NT2/D1 (cell line): ENCODE measurements around the gene RPAIN.

Experiments used
- YY1 ChIP-seq: IDR thresholded peaks from 2 replicates; pipeline ENCODE4 v1.6.1; 2011; ENCODE audit not compliant: insufficient read length, insufficient read depth
- ZNF274 ChIP-seq: IDR thresholded peaks from 2 replicates; pipeline ENCODE4 v1.6.1; 2011; ENCODE audit warnings: mild to moderate bottlenecking, low read depth, low read length

DNA sequence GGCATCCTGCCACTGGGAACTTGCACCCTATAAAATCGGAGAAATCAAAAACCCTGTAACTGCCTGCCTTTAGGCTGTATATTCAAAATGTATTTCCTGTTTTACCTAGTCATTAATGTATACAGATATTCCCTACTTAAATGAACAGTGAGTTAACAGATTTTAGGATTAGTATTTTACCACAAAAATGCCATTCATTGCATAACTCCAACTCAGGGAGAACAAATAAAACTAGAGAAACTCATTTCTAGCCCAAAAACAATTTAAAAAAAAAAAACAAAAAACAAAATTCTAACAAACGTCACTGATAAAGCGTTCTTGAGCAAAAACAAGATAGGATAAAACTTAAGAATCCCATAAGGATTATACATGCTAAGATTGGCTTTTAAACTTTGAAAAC, 52.5 kb downstream of the RPAIN start:
- TF ChIP-seq YY1, result no peak
- TF ChIP-seq ZNF274, result no peak
